ENCODE data around the gene EVA1C.

Gene EVA1C

DNA sequence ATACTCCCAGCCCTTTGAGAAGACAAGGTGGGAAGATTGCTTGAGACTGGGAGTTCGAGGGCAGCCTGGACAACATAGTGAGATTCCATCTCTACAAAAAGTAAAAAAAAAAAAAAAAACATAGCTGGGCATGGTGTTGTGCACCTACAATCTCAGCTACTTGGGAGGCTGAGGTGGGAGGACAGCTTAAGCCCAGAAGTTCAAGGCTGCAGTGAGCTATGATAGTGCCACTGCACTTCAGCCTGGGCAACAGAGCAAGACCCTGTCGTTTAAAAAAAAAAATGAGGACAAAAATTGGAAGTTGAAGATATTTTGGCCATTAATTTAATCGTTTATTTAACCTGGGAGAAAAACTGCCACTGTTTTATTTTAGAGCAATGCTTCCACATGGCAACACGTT is 20.8 kb upstream of the EVA1C start:
- no peak for DNase-seq

DNA sequence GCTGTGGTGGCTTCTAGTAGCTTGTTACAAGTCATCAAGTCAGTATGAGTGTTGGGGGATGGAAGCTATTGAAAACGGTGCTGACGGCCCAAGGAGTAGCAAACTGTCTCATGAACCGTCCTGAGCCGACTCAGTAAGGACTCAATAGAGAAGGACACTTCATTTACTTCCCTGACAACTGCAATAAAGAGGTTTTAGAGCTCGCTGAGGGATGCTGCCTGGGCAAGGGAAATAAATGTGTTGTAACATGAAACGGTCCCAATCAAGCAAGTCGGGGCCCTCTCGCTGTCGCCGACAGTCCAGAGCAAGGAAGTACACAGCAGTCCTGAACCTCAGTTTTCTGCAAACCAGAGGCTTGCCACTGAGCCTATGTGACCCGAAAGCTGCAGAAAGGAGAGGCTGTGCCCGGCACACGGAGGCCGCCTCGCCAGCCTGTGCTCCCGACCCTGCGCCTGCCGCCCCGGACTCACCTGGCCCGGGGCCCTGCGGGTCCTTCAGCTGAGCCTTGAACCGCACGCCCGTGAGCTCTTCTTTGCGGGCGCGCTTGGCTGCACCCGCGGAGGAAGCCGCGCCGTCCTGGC is 20.1 kb upstream of the EVA1C start:
- peak; percentile 73 for DNase-seq

DNA sequence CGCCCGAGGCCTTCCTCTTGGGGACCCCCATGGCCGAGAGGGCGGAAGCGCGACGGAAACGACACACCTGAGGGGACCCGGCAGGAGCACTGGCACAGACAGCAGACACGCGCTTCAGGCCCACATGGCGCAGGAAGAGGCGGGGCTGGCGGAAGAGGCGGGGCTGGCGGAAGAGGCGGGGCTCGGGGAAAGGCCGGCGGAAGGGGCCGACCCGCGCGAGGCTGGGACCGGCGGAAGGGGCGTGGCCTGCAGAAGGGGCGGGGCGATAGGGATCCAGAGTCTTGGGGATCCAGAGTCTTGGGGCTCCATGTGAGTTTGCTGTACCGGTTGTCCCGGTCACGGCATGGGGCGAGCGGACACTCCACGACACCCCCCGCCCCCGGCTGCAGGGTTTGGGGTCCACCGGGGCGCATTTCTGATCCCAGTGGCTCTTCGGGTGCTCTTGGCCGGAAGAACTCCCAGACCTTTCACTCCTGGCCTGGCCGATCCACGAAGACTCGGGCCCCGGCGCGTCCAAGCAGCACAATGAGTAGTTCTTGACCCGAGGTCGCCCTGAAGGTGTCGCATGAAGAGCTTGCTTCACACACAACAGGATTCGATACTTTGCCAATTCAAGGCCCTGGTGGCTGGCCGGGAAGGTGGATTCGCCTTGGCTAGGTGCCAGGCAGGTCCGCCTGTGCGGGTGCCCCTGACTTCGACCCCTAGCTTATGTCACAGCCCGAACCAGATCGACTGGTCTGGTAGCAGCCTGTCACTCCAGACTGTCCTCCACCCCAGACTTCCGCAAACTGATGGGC is 19.4 kb upstream of the EVA1C start, which contains the start of gene URB1:
Gene URB1, minus strand, starts transcription at position 133 of the 797 bp plus-strand sequence. Its CDS starts 102 bp downstream, at position 31.
- DNase-seq: peak; percentile 98

DNA sequence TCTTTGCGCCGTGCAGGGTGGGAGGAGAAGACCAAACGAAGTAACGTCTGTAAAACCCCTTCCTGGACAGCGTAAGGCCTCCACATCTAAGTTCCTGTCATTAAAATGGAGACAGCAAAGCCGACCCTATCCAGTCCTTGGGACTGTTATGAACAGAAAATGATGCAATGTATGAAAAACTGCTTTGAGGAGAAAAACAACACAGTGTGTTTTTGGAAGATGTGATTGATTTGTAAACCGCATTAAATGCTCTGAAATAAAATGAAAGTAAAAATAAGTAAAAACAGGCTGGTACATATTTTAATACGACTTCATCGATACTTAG is 18.9 kb upstream of the EVA1C start:
- no peak for DNase-seq

DNA sequence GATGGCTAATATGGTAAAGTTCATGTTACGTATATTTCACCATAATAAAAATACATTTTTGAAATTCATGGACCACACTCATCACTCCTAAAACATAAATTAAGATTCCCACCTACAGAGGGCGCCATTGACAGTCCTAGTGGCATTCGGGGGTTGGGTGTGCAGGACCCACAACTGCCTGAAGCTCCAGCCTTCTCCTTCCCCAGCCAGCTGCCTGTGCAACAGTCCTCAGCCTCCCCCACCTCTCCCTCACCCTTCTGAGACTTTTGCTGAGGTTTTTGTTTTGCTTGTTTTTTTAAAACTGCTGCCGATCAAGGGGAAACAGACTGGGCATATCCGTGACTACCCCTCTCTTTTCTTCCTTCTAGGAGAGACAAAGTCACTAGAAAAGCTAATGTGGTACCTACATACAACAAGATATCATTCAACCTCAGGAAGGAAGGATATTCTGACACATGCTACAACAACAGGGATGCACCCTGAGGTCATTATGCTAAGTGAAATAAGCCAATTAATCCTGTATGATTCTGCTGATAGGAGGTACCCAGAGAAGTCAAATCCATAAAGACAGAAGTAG is 9.2 kb upstream of the EVA1C start:
- peak; percentile 76 for DNase-seq

DNA sequence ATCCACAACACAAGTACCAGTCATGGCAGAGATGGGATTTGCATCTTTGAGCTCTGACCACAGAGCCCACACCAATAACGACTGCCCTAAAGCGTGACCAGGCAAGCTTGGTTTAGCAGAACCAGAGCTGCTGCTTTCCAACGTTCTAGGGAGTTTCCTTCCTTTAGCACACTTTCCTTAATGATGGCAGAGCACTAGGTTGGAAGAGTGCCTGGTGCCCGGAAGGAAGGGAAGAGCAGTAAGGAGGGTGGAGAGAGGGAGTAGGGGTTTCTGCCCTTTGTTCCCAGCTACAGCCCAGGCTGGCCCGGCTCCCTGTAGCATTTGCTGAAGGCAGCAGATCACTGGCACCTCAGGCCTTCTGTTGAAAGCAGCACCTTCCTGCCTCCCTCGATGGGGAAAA is 6.1 kb upstream of the EVA1C start:
- DNase-seq: no peak

DNA sequence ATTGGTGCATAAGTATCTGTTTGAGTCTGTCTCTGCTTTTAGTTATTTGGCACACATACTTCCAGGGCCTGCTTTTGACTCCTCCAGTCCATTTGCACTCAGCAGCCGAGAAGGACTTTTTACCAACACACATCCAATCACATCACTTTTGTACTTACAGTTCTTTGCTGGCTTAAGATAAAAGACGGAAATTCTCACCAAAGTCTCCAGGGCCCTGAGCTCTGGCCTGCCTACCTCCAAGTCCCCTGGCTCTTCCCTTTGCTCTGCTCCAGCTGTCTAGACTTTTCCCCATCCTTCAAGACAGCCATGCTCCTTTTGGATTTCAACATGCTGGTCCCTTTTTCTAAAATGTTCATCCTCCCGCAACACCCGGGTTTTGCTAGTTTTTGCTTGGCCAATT is 2.2 kb upstream of the EVA1C start:
- no peak for DNase-seq

DNA sequence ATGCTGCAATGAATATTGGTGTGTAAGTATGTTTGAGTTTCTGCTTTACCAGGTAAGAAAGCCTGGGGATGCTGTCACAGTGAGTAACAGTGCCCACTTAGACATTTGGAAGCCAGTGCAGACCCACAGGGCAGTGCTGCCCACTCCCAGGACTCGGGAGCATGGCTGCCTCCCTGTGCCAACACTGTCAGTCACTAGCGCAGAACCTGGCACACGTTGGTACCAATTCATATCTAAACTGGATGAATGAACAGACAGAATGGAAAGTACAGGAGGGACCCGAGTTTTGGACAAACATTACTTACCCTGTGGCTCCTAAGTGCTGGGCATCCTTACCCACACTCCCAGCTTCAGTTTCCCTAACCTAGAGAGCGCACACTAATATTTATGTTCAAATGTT is 1.6 kb upstream of the EVA1C start:
- no peak for DNase-seq

DNA sequence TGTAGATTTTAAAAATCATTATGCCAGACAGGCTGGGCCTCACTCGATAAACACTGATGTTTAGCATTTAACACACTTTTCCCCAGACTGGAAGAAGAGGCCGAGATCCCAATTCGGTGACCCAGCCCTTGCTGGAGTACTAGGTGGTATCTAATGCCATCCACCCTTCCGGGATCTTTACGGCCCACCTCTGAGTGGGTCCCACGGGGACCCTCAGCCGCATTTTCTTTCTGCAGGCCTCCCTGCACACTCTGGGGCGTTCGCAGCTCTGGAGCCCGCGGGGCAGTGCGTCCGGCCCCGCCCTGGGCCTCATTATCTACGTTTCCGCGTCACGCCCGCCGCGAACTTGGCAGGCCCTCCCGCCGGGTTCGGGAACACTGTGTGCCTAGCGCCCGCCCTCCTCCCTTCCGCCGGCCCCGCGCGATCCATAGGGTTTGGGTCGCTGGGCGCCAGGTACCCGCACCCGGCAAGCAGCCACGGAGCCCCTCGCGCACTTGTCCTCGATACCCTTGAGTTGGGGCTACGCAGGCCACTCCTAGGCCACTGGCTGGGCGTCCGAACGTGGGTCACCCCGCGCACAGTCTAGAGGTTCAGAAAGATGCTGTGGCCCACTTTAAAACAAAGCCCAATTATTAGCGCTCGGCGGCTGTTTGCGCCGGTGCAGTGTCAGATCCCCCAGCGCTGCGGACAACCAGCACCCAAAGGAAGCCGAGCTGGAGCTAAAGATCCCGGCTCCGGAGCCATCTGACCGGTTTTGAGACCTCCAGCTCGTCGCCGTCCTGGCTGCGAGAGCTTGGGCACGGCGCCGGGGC is 950 bp upstream of the EVA1C start:
- DNase-seq: peak; percentile 88

DNA sequence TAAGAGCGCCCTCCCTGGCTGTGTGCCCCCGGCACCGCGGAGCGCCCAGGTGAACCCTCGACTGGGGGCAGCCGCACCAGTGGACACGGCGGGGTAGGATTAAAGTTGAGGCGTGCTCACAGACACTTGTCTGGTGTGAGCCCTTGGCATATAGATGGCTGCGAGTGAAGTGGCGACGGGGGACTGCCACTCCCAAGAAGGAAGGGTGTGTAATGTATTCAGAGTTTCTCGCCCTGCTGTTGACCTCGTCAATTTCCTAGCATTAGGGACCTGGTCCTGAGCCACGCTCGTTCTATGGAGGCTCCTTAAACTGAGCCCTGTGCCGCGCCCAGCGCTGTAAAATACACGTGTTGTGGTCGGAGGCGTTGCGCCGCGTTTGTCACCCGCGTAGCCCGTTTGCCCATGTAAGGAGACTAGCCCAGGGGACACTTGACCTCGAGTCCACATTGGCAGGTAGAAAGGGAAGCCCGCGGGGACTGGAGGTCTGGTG is 554 bp downstream of the EVA1C start:
- DNase-seq: no peak

DNA sequence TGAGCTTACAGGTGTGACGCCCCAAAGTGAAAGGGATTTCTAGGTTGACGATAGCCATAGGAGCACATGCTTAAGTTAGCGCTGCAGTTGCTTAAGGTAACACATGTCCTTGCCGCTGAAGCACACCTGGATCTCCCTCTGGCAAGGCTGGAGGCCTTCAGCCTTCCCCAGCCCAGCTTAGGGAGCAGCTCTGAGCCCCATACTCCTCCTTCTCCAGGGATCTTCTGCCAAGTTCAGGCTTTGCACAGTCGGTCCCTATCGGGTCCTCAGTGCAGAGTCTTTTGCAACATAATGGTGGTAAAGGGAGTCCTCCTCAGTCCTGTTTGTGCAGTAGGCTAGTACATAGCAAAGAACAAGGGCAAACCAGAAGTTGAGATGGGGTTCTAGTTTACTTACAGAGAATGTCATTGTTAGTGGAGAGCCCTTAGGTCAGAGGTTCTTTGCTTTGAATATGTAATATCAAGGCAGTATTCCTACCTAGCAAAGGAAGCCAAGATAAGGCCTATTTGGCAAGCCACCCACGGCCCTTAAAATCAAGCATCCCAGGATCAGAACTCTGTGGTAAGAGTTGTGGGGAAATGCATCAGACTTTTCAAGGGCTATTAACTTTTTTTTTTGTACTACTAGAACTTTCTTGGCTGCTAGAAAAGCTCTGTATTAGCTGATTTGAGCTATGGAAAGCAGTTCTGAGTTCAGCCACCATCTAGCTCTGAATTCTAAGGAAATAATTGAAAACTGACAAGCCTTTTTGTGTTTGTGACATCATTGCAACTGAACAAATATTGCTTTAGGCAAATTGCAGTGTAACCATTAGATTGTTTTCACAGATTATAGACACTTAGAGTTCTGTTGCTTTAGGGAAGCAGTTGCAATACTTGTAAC is 1.4 kb downstream of the EVA1C start:
- peak; percentile 63 for DNase-seq

DNA sequence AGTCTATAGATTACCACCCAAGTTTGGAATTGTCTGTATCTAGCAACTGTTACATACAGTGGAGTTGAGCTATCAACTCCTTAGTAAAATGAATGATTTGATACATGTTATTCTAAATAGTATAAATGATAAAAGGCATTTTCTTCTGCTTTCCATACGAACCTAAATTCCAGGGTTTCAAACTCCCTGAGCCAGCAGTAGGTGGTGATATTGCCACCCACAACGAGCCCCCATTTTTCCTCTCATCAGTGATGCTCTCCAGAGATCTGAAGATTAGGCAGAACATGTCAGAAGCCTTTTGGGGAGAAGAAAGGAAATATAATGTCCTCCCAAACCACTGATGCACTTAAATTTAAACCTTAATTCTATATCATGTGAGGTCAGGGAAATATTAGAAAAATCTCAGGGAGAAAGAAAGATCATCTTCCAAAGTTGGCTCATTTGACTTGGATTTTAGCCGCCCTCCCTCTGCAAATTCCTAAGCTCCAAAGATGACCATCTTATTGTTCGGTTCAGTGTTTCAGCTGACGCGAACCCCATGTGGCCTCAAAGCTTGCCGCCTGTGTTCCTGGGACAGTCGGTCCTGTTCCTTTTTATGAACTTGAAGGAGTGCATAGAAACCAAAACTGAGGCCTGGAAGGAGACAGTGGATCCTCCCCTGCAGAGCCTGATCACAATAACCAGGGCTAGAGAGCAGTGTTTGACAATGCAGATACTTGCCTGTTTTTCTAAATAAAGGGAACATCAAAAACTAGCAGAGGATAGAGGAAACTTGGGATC is 2.3 kb downstream of the EVA1C start:
- no peak for DNase-seq

DNA sequence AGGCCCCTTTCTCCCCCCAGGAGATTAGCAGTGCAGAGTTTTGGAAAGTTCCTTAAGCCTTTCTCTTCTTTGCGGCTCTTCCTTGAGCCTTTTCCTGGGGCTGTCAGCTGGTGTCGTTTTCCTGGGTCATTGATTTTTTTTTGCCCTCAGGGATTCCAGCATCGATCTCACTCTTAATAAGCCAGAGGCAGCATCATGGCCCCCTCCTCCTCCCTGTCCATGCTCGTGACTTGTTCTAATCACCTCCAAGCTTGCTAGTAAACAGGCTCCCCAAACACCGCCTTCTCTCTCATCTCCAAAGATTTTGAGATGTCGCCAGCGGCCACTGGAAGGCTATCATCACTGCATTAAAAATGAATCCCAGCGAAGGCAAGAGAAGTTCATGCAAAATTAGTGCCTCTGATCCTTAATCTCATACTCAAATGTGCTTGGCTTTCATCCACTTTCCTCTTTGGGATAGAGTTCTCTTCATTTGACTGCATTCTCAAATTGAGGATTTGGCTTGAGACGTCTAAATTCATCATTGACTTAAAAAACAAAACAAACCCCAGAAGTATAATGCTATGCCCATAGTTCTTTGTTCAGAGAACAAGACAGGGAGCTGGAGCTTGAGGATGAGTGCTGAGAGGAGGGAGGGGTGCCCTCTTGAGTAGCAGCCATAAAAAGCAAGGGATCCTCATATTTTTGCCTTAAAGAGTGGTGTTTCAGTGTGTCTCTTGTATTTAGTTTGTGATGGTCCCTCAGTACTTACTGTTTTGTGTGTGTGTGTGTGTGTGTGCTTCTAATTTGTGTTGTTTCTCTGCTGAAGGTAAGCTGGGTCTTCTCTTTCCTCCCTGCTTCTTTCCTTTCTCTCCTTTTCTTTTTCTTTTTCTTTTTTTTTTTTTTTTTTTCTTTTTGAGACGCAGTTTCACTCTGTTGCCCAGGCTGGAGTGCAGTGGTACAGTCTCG is 3.2 kb downstream of the EVA1C start:
- no peak for DNase-seq

DNA sequence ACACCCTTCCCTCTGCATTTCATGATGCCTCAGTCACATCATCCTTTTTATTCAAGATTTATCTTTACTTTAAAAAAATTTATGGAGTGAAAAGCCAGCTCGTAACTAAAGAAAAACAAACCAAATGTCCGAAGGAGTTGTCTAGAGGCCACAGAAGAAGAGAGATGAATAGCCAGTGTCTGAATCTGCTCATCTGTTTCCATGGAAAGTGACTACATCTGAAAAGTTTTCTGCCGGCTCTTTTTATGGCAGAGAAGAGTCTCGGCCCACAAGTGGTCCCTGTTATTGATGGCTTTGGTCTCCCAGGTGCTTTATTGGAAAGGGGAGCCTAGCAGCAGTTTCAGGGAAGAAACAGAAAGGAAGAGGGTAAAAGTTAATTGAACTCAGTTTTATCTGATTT is 5.6 kb downstream of the EVA1C start:
- no peak for DNase-seq

DNA sequence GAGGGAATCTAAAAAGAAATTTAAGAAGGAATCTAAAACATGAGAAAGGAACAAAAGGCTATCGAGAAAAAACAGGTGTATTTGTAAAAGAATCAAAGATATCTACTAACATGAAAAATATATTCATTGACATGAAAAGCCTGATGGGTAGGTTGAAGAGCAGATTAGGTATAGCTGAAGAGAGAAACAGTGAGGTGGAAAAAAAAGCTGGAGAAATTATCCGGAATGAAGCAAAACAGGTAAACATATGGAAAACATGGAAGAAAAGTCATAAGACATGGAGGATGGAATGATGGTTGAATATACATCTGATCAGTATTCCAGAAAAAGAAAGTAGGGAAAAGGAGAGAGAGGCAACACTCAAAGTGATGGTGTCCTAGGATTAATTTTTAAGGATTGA is 9.6 kb downstream of the EVA1C start:
- DNase-seq: no peak

DNA sequence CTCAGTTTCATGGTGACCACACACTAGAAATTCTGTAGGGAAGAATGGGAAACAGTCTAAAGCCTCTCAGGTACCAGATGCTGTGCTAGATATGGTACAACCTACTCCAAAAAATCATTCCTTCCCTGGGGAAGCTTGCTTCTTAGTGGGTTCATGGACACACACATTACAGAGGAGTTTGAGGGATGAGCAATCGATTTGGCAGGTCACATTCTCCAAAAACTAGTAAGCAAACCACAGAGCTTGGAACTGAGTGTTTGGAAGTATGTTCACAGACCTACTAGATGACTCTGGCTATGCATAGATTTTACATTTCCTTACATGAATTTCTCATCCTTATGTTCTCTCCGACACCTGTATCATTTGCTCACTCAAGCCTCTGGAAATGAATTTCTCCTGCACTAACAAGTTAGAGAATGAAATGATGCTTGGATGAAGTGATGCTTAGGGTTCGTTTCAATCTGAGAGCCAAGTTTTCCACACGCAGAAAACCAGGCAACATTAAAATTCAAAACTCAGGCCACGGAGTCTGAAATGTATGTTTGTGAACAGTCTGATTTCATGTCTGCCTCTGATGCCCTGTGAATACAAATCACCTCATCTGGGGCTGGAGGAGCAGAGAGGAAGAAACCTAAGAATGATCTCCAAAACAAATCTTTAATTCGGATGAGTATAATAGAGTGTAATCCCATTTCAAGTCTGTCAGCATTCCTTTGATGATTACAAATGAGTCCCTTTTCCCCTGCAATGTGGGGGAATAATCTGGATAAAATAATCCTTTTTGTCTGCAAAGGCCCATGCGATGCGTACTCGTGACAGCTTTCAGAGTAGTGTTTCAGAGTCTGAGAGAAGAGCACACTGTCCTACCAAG is 11.0 kb downstream of the EVA1C start:
- no peak for DNase-seq

DNA sequence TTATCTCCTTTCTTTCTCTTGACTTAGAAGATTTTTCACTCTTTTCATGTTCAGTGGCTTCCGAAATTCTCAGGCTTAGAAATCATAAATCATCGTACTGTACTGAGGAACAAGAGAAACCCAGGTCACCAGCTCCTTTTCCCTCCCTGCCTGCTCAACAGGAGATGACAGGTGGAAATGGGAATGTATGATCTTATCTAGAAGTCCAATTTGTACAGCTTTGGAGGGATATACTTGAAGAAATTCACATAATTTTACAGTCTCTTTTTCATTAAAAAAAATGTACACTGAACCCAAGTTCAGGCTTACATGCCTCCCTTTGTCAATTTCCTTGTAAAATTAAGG is 11.7 kb downstream of the EVA1C start:
- DNase-seq: no peak

DNA sequence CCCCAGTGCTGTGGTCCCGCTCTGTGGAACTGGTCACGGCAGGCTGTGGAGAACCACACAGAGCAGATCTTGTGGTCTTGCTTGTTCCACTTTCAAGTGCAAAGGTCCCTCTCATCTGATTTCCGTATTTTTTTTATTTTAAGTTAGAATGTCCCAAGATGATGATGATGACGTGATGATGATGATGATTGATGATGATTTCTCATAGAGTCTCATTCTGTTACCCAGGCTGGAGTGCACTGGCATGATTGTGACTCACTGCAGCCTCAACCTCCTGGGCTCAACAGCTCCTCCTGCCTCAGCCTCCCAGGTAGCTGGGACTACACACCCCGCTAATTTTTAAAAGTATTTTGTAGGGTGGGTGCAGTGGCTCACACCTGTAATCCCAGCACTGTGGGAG is 12.2 kb downstream of the EVA1C start:
- no peak for DNase-seq

DNA sequence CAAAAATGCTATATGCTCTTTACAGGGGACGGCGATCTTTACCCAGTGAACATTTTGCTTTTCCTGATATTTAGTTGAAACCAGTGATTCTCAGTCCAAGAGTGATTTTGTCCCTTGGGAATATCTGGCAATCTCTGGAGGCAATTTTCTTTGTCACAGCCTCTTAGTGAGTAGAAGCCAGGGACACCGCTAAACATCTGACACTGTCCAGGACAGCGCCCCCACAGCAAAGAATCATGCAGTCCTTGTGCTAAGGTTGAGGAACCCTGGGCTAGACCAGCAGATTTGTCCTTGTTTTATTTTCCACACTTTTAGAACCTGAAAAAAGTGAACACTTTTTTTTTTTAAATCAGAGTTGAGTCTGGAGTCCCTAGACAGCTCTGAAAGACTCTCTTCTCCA is 13.1 kb downstream of the EVA1C start:
- no peak for DNase-seq

DNA sequence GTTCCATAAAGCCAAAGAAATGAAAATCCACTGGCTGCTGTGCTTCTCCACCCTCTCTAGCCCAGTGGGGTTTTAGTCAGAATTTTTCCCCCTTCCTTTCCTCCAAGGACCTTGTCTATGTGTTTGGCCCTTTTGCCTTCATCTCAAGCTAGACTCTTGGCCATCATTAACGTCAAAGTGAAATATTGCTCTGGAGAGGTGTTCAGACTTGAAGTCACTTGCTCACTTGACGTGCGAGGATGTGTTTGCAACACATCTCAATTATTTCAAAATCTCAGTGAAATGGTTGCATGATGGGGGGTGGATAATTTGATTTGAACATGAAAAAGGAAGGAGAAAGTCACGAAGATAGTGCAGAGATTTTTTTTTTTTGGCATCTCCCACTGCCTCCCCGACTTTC is 13.6 kb downstream of the EVA1C start:
- DNase-seq: no peak
